HG03575 (cell line): ENCODE data around the gene CNDP1.

Source experiments
- ATAC-seq: cut with Tn5 transposase; IDR thresholded peaks from one replicate; pipeline ENCODE4 v1.9.1; 2021; ENCODE audit not compliant: unreplicated experiment, insufficient number of reproducible peaks, low FRiP score; ENCODE audit errors: extremely low read depth

Gene CNDP1

DNA sequence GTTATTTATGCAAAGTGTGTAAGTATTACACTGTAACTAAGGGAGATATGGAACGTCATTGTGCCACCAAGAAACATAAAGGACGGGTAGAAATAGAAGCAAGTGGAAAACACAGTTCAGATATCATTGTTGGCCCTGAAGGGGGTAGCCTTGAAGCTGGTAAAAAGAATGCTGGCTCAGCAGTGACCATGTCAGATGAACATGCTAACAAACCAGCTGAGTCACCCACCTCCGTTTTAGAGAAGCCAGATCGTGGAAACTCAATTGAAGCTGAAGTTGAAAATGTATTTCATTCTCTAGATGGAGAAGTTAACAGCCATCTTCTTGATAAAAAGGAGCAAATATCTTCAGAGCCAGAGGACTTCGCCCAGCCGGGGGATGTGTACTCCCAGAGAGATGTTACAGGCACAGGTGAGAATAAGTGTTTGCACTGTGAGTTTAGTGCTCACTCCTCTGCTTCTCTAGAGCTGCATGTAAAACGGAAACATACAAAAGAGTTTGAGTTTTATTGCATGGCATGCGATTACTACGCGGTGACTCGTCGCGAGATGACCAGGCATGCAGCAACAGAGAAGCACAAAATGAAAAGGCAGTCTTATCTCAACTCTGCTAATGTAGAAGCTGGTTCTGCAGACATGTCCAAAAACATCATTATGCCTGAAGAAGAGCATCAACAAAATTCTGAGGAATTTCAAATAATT, 99.5 kb downstream of the CNDP1 start:
- ATAC-seq: no peak

- no peak for ATAC-seq
These were observed 101.1 kb downstream of the CNDP1 start for GRCh38 chr18:74635224-74635975.
